Thyroid gland (tissue), 4 donors: Measurements from ENCODE around the gene SUCLG1.

Experiments
- CTCF ChIP-seq, 6 experiments: fragments of 200-600 bp in 3 of 6; fragments of 450-650 bp in 3 of 6; sonication (generic) in 3 of 6; IDR thresholded peaks; one replicate each; pipeline ENCODE4 v1.5.1; 2016 to 2019; ENCODE audit warnings: antibody characterized with exemption in 6 of 6, mild to moderate bottlenecking in 2 of 6, inconsistent platforms in 1 of 6, moderate library complexity in 1 of 6
- POLR2A ChIP-seq, 2 donors: fragments of 450-650 bp; IDR thresholded peaks; one replicate each; pipeline ENCODE4 v1.6.1; 2017; ENCODE audit warnings: antibody characterized with exemption in 2 of 2, mild to moderate bottlenecking in 2 of 2, moderate library complexity in 1 of 2

- TF ChIP-seq CTCF (IDR thresholded peaks at IDR 0.05) (no peak), POLR2A (IDR thresholded peaks at IDR 0.05) (no peak)
These were observed 28.4 kb upstream of the SUCLG1 start for GRCh38 chr2:84487298-84487996.
